Smooth muscle cell (in vitro differentiated cells): ENCODE measurements around the gene CHRDL2. TPM values are rescaled to one million over a fixed set of nuclear protein-coding genes. Genes with fewer than 3 reads are reported as not detected.

ENCODE experiments used
- DNase-seq: peaks from one replicate; lab custom pipeline; 2025; ENCODE audit not compliant: unreplicated experiment; lab: John Stamatoyannopoulos, UW
- H2AFZ ChIP-seq: fragments of 200-600 bp; sonication (generic); 2 replicates; pipeline ENCODE4 v1.6.0; 2016; ENCODE audit warnings: antibody characterized with exemption, low read depth, mild to moderate bottlenecking
- H3F3A ChIP-seq: fragments of 200-600 bp; sonication (generic); 2 replicates; pipeline ENCODE4 v1.6.0; 2017; ENCODE audit warnings: antibody characterized with exemption, low read depth
- H3K27ac ChIP-seq: fragments of 200-600 bp; sonication (generic); 2 replicates; pipeline ENCODE4 v1.5.1; 2016; ENCODE audit warnings: low read depth, mild to moderate bottlenecking
- H3K27me3 ChIP-seq: fragments of 200-600 bp; sonication (generic); 2 replicates; pipeline ENCODE4 v1.6.1; 2016; ENCODE audit warnings: low read depth, mild to moderate bottlenecking
- H3K36me3 ChIP-seq: fragments of 200-600 bp; sonication (generic); 2 replicates; pipeline ENCODE4 v1.5.1; 2016; ENCODE audit warnings: low read depth
- H3K4me1 ChIP-seq: fragments of 200-600 bp; sonication (generic); 2 replicates; pipeline ENCODE4 v1.5.1; 2016; ENCODE audit warnings: low read depth
- H3K4me2 ChIP-seq: fragments of 200-600 bp; sonication (generic); 2 replicates; pipeline ENCODE4 v1.6.0; 2016; ENCODE audit warnings: mild to moderate bottlenecking
- H3K4me3 ChIP-seq: fragments of 200-600 bp; sonication (generic); 2 replicates; pipeline ENCODE4 v1.5.1; 2016; ENCODE audit warnings: mild to moderate bottlenecking
- H3K79me2 ChIP-seq: fragments of 200-600 bp; sonication (generic); 2 replicates; pipeline ENCODE4 v1.6.0; 2016; ENCODE audit warnings: low read depth, mild to moderate bottlenecking
- H3K9ac ChIP-seq: fragments of 200-600 bp; sonication (generic); 2 replicates; pipeline ENCODE4 v1.6.0; 2016; ENCODE audit warnings: low read depth
- H3K9me3 ChIP-seq: fragments of 200-600 bp; sonication (generic); replicated peaks from 2 replicates; pipeline ENCODE4 v1.5.1; 2016; ENCODE audit warnings: low read depth
- H4K20me1 ChIP-seq: fragments of 200-600 bp; sonication (generic); 2 replicates; pipeline ENCODE4 v1.6.0; 2016; ENCODE audit warnings: low read depth
- CTCF ChIP-seq: fragments of 200-600 bp; sonication (generic); IDR thresholded peaks from 2 replicates; pipeline ENCODE4 v1.5.1; 2017; ENCODE audit warnings: borderline replicate concordance, mild to moderate bottlenecking, antibody characterized with exemption; ENCODE audit not compliant: insufficient read depth, poor library complexity, severe bottlenecking
- WGBS: methylation state at CpG from one replicate; pipeline ENCODE4 v1.1.7; 2016; ENCODE audit warnings: low lambda C conversion rate; 5-methylcytosine and 5-hydroxymethylcytosine counted together
- polyA plus RNA-seq: library from polyadenylated mRNA; unstranded; fragments of >200 nt; fragmentation: Nextera tagmentation; extraction: Ambion mirVana; gene quantifications from 2 replicates; pipeline ENCODE4 v1.2.1, GENCODE V29; 2016
- total RNA-seq: library from RNA; depleted of rRNA; stranded (reverse); fragments of >200 nt; gene quantifications from 2 replicates; pipeline ENCODE4 v1.2.3, GENCODE V29; 2014

CHRDL2 gene
- total and polyA plus RNA-seq, 2 experiments from 2014 or later = 13.8 to 71.4 TPM

DNA sequence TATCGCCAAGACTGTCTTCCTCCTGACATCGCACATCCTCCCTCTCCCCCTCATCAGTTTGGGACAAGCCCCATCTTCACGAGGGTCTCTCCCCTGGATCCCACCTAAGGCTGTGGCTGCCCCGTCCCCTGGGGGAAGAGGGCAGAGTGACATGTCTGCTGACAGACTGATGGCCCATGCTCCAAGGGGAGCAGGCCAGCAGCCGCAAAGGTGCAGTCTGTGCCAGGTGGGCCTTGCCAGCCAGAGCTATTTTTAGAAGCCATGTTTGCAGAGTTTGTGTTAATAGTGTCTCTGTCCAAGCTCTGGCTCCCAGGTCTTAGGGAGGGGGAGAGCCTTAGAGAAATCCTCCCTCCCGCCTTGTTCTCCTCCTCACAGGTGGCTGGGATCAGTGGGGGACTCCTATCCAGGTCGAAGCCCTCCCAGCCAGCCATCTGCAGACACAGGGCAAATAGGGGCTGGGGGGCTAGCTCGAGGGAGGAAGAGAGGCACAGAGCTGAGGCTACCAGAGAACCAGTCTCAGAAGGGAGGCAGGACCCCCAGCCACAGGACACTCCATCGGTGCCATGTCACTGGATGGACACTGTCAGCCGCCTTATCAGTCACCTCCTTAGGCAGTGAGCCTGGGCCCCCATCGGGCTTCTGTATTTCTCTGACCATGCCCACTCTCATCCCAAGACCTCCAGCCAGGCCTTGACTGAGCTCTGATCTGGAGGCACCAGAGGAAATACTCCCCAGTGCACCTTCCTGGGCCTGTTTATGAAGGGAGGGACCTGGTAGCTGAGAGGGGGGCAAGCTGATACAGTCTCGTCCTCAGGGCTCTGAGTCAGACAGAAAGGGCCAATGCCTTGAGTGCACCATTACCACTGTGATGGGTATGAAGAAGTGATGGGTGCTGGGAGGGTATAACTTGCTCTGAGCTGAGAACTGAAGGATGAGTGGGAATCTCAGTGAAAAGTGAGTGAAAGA is 49.3 kb downstream of the CHRDL2 start:
- no peak overlapping the region for H3K27ac ChIP-seq
- 82% methylated on average over 12 of the region's 12 CpGs for WGBS
- H2AFZ ChIP-seq = no peak overlapping the region

DNA sequence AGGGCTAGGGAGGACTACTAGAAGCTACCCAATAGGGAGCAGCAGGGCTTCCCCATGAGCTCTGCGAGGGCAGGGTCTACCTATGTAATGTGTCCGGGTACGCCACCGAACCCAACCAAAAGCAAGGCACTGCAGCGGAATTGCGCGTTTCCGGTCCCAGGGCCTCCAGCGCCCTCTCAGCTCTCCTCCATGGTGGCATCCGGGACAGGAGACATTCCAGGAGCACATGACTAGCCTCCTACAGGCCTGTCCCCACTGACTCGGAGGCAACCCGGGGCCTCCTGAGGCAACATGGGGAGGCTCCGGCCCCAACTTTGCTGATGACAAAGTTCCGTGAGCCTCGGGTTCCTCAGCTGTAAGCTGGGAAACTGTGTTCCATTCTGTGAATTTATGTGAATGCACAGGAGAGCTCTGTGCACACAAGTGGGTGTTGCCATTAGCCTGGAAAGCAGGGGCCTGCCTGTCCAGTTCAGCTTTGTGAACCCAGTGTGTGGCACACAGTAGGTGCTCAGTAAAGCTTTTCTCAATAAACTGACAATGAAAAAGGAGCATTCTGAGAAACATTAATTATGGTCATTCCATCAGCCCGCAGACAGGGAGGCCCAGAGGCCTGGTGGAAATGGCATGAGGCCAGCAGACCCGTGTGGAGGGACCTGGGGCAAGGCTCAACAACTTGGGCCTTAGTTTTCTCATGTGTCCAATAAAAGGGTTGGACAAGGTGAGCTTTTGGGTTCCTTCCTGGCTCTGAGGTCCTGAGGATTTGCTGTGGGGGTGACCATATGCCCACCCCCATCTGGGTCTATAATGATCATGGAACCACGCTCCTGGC is 50.3 kb downstream of the CHRDL2 start:
- H3K79me2 ChIP-seq = no peaks in the 10 kb centered on the region
- H3K4me1 ChIP-seq = peaks cover 4% of the 10 kb centered on the region

More for the DNA sequence above, 49.3 kb downstream of the CHRDL2 start:
- Histone ChIP-seq H3K79me2 (no peaks in the 10 kb centered on the region), H3K9ac (no peak overlapping the region), H3F3A (peaks cover 6% of the 10 kb centered on the region), H3K27me3 (no peaks in the 10 kb centered on the region), H3K4me3 (no peak overlapping the region), H3K4me2 (no peak overlapping the region), H3K36me3 (no peaks in the 10 kb centered on the region), H4K20me1 (no peaks in the 10 kb centered on the region), H3K9me3 (no peaks in the 10 kb centered on the region), H3K4me1 (no peaks in the 10 kb centered on the region)
- no peak for DNase-seq
- TF ChIP-seq CTCF = no peak

DNA sequence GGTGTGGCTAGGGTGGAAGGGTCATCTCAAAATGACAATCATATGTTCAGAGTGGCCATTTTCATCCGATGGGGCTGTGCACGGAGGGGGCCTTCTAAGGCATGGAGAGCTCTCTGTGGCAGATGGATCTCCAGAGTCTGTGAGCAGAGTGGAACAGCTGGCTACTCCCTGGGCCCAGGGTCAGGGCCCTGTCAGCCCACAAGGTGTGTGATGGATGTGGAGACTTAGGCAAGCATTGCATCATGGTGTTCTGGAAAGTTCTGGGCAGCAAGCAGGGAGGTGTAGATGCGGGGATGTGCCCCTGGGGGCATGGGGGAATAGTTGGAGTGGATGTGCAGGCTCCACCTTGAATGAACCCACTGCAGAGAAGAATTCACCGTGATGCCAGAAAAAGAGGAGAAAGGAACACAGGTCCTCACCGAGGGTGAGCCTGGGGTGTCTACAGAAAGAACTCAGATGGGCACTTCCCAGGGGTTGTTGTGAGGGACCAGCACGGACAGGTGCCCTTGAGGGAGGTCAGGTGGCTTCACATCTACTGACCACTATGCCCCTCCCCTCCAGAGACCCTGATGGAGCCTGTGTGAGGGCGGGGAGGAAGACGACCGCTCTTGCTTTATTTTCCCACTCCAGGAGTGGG is 51.1 kb downstream of the CHRDL2 start:
- H3K27ac ChIP-seq = no peak overlapping the region
- H3K27me3 ChIP-seq = no peaks in the 10 kb centered on the region
- no peaks in the 10 kb centered on the region for H3K36me3 ChIP-seq
- no peak overlapping the region for H3K4me2 ChIP-seq
- no peak overlapping the region for H2AFZ ChIP-seq
- no peak for DNase-seq
- no peaks in the 10 kb centered on the region for H3K79me2 ChIP-seq
- H3F3A ChIP-seq = peaks cover 5% of the 10 kb centered on the region
- no peak overlapping the region for H3K4me3 ChIP-seq
- H3K4me1 ChIP-seq = peaks cover 10% of the 10 kb centered on the region
- 95% methylated on average over 9 of the region's 9 CpGs for WGBS
- no peak overlapping the region for H3K9ac ChIP-seq
- H3K9me3 ChIP-seq = no peaks in the 10 kb centered on the region
- H4K20me1 ChIP-seq = no peaks in the 10 kb centered on the region
- no peak for TF ChIP-seq CTCF

More for the DNA sequence above, 50.3 kb downstream of the CHRDL2 start:
- no peaks in the 10 kb centered on the region for H4K20me1 ChIP-seq
- no peaks in the 10 kb centered on the region for H3K27me3 ChIP-seq
- no peak overlapping the region for H3K9ac ChIP-seq
- H3F3A ChIP-seq = peaks cover 5% of the 10 kb centered on the region
- H3K9me3 ChIP-seq = no peaks in the 10 kb centered on the region
- H2AFZ ChIP-seq = no peak overlapping the region
- no peak for TF ChIP-seq CTCF
- no peak overlapping the region for H3K27ac ChIP-seq
- H3K36me3 ChIP-seq = no peaks in the 10 kb centered on the region
- 95% methylated on average over 18 of the region's 18 CpGs for WGBS
- no peak overlapping the region for H3K4me3 ChIP-seq
- no peak overlapping the region for H3K4me2 ChIP-seq
- DNase-seq = no peak
